ENCODE data around the gene CEP295NL. TPM values are rescaled to one million over a fixed set of nuclear protein-coding genes. Genes with fewer than 3 reads are reported as not detected.

Gene CEP295NL
- total RNA-seq, 1 donor from 2014 or later: 2.6 TPM

DNA sequence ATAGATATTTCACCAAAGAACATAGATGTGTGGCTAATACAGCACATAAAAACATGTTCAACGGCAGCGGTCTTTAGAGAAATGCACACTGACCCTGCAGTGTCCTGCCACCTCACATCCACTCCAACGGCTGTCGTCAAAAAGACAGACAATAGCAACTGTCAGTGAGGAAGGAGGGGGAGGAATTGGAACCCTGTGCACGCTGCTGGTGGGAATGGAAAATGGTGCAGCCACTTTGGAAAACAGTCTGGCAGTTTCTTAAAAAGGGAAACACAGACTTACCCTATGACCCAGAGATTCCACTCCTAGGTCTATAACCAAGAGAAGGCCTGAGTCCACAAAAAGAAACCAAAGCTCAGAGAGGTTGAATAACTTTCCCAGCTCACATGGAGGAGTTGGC, 7.7 kb downstream of the CEP295NL start:
- no peaks in the 10 kb centered on the region for H3K9me3 Mint-ChIP-seq (ENCODE audit: low read depth)
- H3K4me1 Mint-ChIP-seq (ENCODE audit: low read depth): peaks cover 10% of the 10 kb centered on the region
- H3K27ac Mint-ChIP-seq: no peak overlapping the region
- H3K27me3 Mint-ChIP-seq: no peaks in the 10 kb centered on the region
- peaks cover 2% of the 10 kb centered on the region for H3K36me3 Mint-ChIP-seq (ENCODE audit: insufficient read depth)
- DNase-seq (ENCODE audit: low spot score, unreplicated experiment): no peak
- H3K4me3 Mint-ChIP-seq (ENCODE audit: low read depth): no peak overlapping the region
- TF ChIP-seq CTCF (IDR thresholded peaks at IDR 0.05; ENCODE audit: unreplicated experiment): no peak

DNA sequence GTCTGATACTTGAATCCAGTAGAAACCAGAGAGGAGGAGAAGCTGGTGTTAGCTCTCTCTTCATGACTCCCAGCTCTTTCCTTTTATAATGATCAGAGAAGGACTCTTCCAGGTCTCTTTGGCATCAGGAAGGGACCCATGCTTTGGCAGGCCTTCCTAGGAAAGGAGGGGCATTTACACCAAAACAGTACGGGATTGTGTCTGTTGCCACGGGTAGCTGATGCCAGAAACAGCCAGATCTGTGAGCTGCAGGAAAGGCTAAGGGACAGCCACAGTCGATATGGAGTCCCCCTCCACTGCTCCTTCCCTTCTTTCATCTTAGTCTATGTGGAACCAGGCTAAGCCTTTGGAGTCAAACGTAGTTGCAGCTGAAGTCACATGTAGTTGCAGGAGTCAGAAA, 9.3 kb downstream of the CEP295NL start:
- no peak for DNase-seq (ENCODE audit: low spot score, unreplicated experiment)
- Mint-ChIP-seq H3K9me3 (ENCODE audit: low read depth) (no peaks in the 10 kb centered on the region), H3K27ac (no peak overlapping the region), H3K36me3 (ENCODE audit: insufficient read depth) (peaks cover 2% of the 10 kb centered on the region), H3K4me3 (ENCODE audit: low read depth) (no peak overlapping the region), H3K27me3 (no peaks in the 10 kb centered on the region), H3K4me1 (ENCODE audit: low read depth) (peaks cover 5% of the 10 kb centered on the region)
- TF ChIP-seq CTCF (IDR thresholded peaks at IDR 0.05; ENCODE audit: unreplicated experiment): no peak

- no peak overlapping the region for H3K27ac Mint-ChIP-seq
- peaks cover 5% of the 10 kb centered on the region for H3K4me1 Mint-ChIP-seq (ENCODE audit: low read depth)
- H3K27me3 Mint-ChIP-seq: no peaks in the 10 kb centered on the region
- no peak for DNase-seq (ENCODE audit: low spot score, unreplicated experiment)
- peaks cover 2% of the 10 kb centered on the region for H3K36me3 Mint-ChIP-seq (ENCODE audit: insufficient read depth)
- no peak overlapping the region for H3K4me3 Mint-ChIP-seq (ENCODE audit: low read depth)
- no peaks in the 10 kb centered on the region for H3K9me3 Mint-ChIP-seq (ENCODE audit: low read depth)
- no peak for TF ChIP-seq CTCF (IDR thresholded peaks at IDR 0.05; ENCODE audit: unreplicated experiment)
These were observed 10.0 kb downstream of the CEP295NL start for GRCh38 chr17:78892936-78893379.

DNA sequence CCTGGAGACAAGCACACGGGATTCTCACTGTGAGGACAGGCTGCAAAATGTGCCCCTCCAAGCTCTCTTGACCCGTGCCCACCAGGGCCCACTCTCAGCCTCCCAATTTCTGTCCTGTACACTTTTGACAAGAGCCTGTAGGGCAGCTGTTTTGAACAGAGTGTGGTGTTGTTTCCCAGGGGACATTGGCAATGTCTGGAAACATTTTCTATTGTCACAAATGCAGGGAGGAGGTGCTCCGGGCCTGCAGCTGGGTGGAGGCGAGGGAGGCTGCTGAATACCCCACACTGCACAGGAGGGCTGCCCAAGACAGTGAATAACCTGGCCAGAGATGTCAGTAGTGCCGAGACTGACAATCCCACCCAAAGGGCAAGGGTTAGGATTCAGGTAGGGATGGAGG, 10.5 kb downstream of the CEP295NL start:
- Mint-ChIP-seq H3K27me3 (no peaks in the 10 kb centered on the region), H3K4me3 (ENCODE audit: low read depth) (no peak overlapping the region)

DNA sequence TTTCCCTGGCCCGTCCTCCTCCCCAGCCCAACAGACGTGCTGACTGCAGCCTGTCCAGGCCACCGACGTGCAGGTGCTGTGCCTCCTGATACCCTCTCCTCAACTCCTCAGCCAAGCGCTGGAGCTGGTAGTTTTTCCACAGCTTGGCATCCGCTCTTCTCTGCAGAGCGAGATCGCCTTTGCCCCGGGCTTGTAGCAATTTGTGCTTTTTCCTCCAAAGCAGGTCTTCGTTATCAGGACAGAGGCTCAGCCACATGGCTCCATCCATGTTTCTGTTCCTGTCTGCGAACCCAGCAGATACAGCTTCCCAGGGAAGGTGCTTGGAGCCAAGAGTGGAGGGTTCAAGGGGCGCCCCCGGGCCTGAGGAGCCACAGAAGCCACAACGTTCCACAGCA, 10.9 kb downstream of the CEP295NL start:
- no peak for TF ChIP-seq CTCF (IDR thresholded peaks at IDR 0.05; ENCODE audit: unreplicated experiment)
- DNase-seq (ENCODE audit: low spot score, unreplicated experiment): no peak
- Mint-ChIP-seq H3K27ac (no peak overlapping the region), H3K27me3 (no peaks in the 10 kb centered on the region), H3K9me3 (ENCODE audit: low read depth) (no peaks in the 10 kb centered on the region), H3K4me3 (ENCODE audit: low read depth) (no peak overlapping the region), H3K36me3 (ENCODE audit: insufficient read depth) (peaks cover 2% of the 10 kb centered on the region), H3K4me1 (ENCODE audit: low read depth) (peaks cover 5% of the 10 kb centered on the region)

More for the DNA sequence above, 10.5 kb downstream of the CEP295NL start:
- H3K36me3 Mint-ChIP-seq (ENCODE audit: insufficient read depth): peaks cover 2% of the 10 kb centered on the region
- no peak for DNase-seq (ENCODE audit: low spot score, unreplicated experiment)
- H3K27ac Mint-ChIP-seq: peak overlapping the region; percentile 13
- no peak for TF ChIP-seq CTCF (IDR thresholded peaks at IDR 0.05; ENCODE audit: unreplicated experiment)
- H3K4me1 Mint-ChIP-seq (ENCODE audit: low read depth): peaks cover 5% of the 10 kb centered on the region
- no peaks in the 10 kb centered on the region for H3K9me3 Mint-ChIP-seq (ENCODE audit: low read depth)
